Fibroblast of lung (primary cell): Measurements from ENCODE around the gene CPN1. TPM values are rescaled to one million over a fixed set of nuclear protein-coding genes. Genes with fewer than 3 reads are reported as not detected.

Experiments
- DNase-seq, 2 donors: peaks; one replicate each; pipeline versions ENCODE4 v3.0.0 to v3.0.0-alpha.2; 2010; ENCODE audit warnings: low read depth in 2 of 2
- H2AFZ ChIP-seq: 2 replicates; pipeline ENCODE4 v1.5.1; 2012; ENCODE audit warnings: low read length, control low read depth, inconsistent platforms
- H3K27ac ChIP-seq: 2 replicates; pipeline ENCODE4 v1.5.1; 2011; ENCODE audit warnings: low read length, control low read depth; ENCODE audit not compliant: insufficient read depth
- H3K27me3 ChIP-seq: 2 replicates; pipeline ENCODE4 v1.5.1; 2011; ENCODE audit warnings: mild to moderate bottlenecking, low read length; ENCODE audit not compliant: control insufficient read depth, insufficient read depth
- H3K36me3 ChIP-seq: 2 replicates; pipeline ENCODE4 v1.5.1; 2011; ENCODE audit warnings: low read length; ENCODE audit not compliant: control insufficient read depth, insufficient read depth
- H3K4me1 ChIP-seq: 2 replicates; pipeline ENCODE4 v1.5.1; 2011; ENCODE audit warnings: low read length; ENCODE audit not compliant: control insufficient read depth, insufficient read depth; ENCODE audit errors: extremely low read depth
- H3K4me2 ChIP-seq: 2 replicates; pipeline ENCODE4 v1.5.1; 2011; ENCODE audit warnings: low read length, control low read depth; ENCODE audit not compliant: insufficient read depth; ENCODE audit errors: extremely low read depth
- H3K4me3 ChIP-seq, 4 experiments: fragments of 200-600 bp in 1 of 4; sonication (generic) in 1 of 4; replicated peaks in 1 of 4; 2 replicates each; pipeline ENCODE4 v1.5.1; 2011 to 2016; ENCODE audit warnings: low read length in 4 of 4, low read depth in 3 of 4, mild to moderate bottlenecking in 3 of 4, control low read depth in 2 of 4, inconsistent platforms in 1 of 4, mixed read lengths in 1 of 4; ENCODE audit not compliant: insufficient read depth in 1 of 4; ENCODE audit errors: control extremely low read depth in 1 of 4
- H3K79me2 ChIP-seq: 2 replicates; pipeline ENCODE4 v1.5.1; 2012; ENCODE audit warnings: mild to moderate bottlenecking, low read length, inconsistent platforms; ENCODE audit not compliant: control insufficient read depth, insufficient read depth
- H3K9ac ChIP-seq: 2 replicates; pipeline ENCODE4 v1.5.1; 2011; ENCODE audit warnings: mild to moderate bottlenecking, low read length, control low read depth; ENCODE audit not compliant: insufficient read depth
- H3K9me3 ChIP-seq: 2 replicates; pipeline ENCODE4 v1.5.1; 2012; ENCODE audit warnings: low read depth, low read length; ENCODE audit not compliant: control insufficient read depth, insufficient read depth
- H4K20me1 ChIP-seq: 2 replicates; pipeline ENCODE4 v1.5.1; 2011; ENCODE audit warnings: low read length; ENCODE audit not compliant: control insufficient read depth, insufficient read depth; ENCODE audit errors: extremely low read depth
- CTCF ChIP-seq, 2 donors: IDR thresholded peaks in 1 of 2; conservative IDR thresholded peaks in 1 of 2; 1 replicate in 1 of 2; 2 replicates in 1 of 2; pipeline ENCODE4 v1.5.1; 2011 to 2012; ENCODE audit warnings: low read length in 2 of 2, control low read depth in 1 of 2, inconsistent platforms in 1 of 2, low read depth in 1 of 2, mild to moderate bottlenecking in 1 of 2
- EZH2 ChIP-seq: IDR thresholded peaks from 2 replicates; pipeline ENCODE4 v1.5.1; 2012; ENCODE audit warnings: low read length, control low read depth, mild to moderate bottlenecking; ENCODE audit errors: missing control alignments
- polyA plus RNA-seq, 2 donors: library from polyadenylated mRNA; depleted of rRNA in 1 of 2; stranded (reverse) in 1 of 2; unstranded in 1 of 2; fragments of >200 nt; gene quantifications; 2 replicates each; pipeline ENCODE4 v1.2.1, GENCODE V29; 2011 to 2012; ENCODE audit warnings: missing spikeins in 1 of 2
- total RNA-seq: library from RNA; depleted of rRNA; stranded (reverse); fragments of >200 nt; gene quantifications from 2 replicates; pipeline ENCODE4 v1.2.1, GENCODE V29; 2014

The CPN1 gene
- total and polyA plus RNA-seq, 2 donors (not counting 1 experiment from before 2014, with no cell fraction given), result not detected

- DNase-seq, result no peak
- H2AFZ ChIP-seq, result no peak overlapping the region
- H3K9ac ChIP-seq, result no peak overlapping the region
- H3K4me1 ChIP-seq, result peaks cover 10% of the 10 kb centered on the region
- H4K20me1 ChIP-seq, result no peaks in the 10 kb centered on the region
- H3K4me3 ChIP-seq, result no peak overlapping the region
- H3K27me3 ChIP-seq, result no peaks in the 10 kb centered on the region
- H3K36me3 ChIP-seq, result no peaks in the 10 kb centered on the region
- H3K27ac ChIP-seq, result no peak overlapping the region
- H3K79me2 ChIP-seq, result no peaks in the 10 kb centered on the region
- H3K4me2 ChIP-seq, result no peak overlapping the region
- no peak for TF ChIP-seq CTCF (conservative IDR thresholded peaks at IDR 0.05 in 1 of 2, IDR thresholded peaks at IDR 0.05 in 1 of 2; ENCODE audit: low read depth in 1 of 2, low read length in 2 of 2)
- no peak for TF ChIP-seq EZH2
- no peaks in the 10 kb centered on the region for H3K9me3 ChIP-seq
These were observed 40.2 kb downstream of the CPN1 start for GRCh38 chr10:100041306-100042002.

GRCh38 chr10:100038561-100039071 is 43.1 kb downstream of the CPN1 start:
- Histone ChIP-seq H2AFZ (no peak overlapping the region), H3K4me1 (peaks cover 2% of the 10 kb centered on the region), H3K4me2 (no peak overlapping the region), H3K9me3 (no peaks in the 10 kb centered on the region), H3K9ac (no peak overlapping the region), H3K27ac (no peak overlapping the region), H4K20me1 (no peaks in the 10 kb centered on the region), H3K36me3 (no peaks in the 10 kb centered on the region), H3K79me2 (no peaks in the 10 kb centered on the region), H3K27me3 (no peaks in the 10 kb centered on the region), H3K4me3 (no peak overlapping the region)
- no peak for DNase-seq
- TF ChIP-seq EZH2 (no peak), CTCF (conservative IDR thresholded peaks at IDR 0.05 in 1 of 2, IDR thresholded peaks at IDR 0.05 in 1 of 2; ENCODE audit: low read depth in 1 of 2, low read length in 2 of 2) (no peak)

- TF ChIP-seq CTCF (conservative IDR thresholded peaks at IDR 0.05 in 1 of 2, IDR thresholded peaks at IDR 0.05 in 1 of 2; ENCODE audit: low read depth in 1 of 2, low read length in 2 of 2) (no peak), EZH2 (no peak)
- H3K27ac ChIP-seq, result no peak overlapping the region
These were observed 43.8 kb downstream of the CPN1 start for GRCh38 chr10:100037758-100038315.

More at GRCh38 chr10:100037758-100038315, 43.8 kb downstream of the CPN1 start:
- no peaks in the 10 kb centered on the region for H3K27me3 ChIP-seq
- no peaks in the 10 kb centered on the region for H4K20me1 ChIP-seq
- H3K9ac ChIP-seq, result no peak overlapping the region
- no peak overlapping the region for H3K4me2 ChIP-seq
- H3K79me2 ChIP-seq, result no peaks in the 10 kb centered on the region
- H3K36me3 ChIP-seq, result no peaks in the 10 kb centered on the region
- no peaks in the 10 kb centered on the region for H3K9me3 ChIP-seq
- H3K4me3 ChIP-seq, result no peak overlapping the region
- H2AFZ ChIP-seq, result no peak overlapping the region
- no peaks in the 10 kb centered on the region for H3K4me1 ChIP-seq
- no peak for DNase-seq
